HL-60 (cell line): ENCODE data around the gene ST7L.
A peak's percentile ranks its signal among the peaks of the same experiment; 100 is the strongest.

ENCODE experiments used
- DNase-seq, 2 experiments: peaks; one replicate each; pipeline ENCODE4 v3.0.0-alpha.2; 2010 to 2020; ENCODE audit warnings: low read depth in 1 of 2, low spot score in 1 of 2
- H3K27ac ChIP-seq: fragments of 250-450 bp; sonication (Bioruptor Pico); replicated peaks from 2 replicates; pipeline ENCODE4 v1.5.1; 2020; ENCODE audit warnings: mild to moderate bottlenecking, moderate library complexity
- H3K27me3 ChIP-seq: fragments of 250-450 bp; sonication (Bioruptor Pico); 2 replicates; pipeline ENCODE4 v1.5.1; 2021; ENCODE audit warnings: mild to moderate bottlenecking, moderate library complexity; ENCODE audit not compliant: insufficient read depth, poor library complexity, severe bottlenecking
- H3K4me3 ChIP-seq: replicated peaks from 2 replicates; pipeline ENCODE4 v1.5.1; 2011; ENCODE audit warnings: mild to moderate bottlenecking, control low read depth, low read length; ENCODE audit not compliant: insufficient read depth
- CTCF ChIP-seq: IDR thresholded peaks from one replicate; pipeline ENCODE4 v1.5.1; 2011; ENCODE audit warnings: low read length, control low read depth, inconsistent platforms; ENCODE audit not compliant: insufficient read depth
- GABPA ChIP-seq: IDR thresholded peaks from 2 replicates; pipeline ENCODE4 v1.6.1; 2012; ENCODE audit warnings: low read depth
- POLR2AphosphoS5 ChIP-seq: IDR thresholded peaks from 2 replicates; pipeline ENCODE4 v1.6.1; 2012; ENCODE audit warnings: low read depth
- REST ChIP-seq: IDR thresholded peaks from 2 replicates; pipeline ENCODE4 v1.6.1; 2012; ENCODE audit warnings: low read depth; ENCODE audit not compliant: insufficient replicate concordance
- SPI1 ChIP-seq: IDR thresholded peaks from 2 replicates; pipeline ENCODE4 v1.6.1; 2012; ENCODE audit warnings: low read depth, mild to moderate bottlenecking, borderline replicate concordance

Gene ST7L

GRCh38 chr1:112509660-112510178, 109.2 kb downstream of the ST7L start:
- H3K27ac ChIP-seq, result no peak overlapping the region
- peaks cover 42% of the 10 kb centered on the region for H3K27me3 ChIP-seq
- TF ChIP-seq CTCF (no peak), GABPA (no peak), SPI1 (no peak), REST (no peak), POLR2AphosphoS5 (no peak)
- H3K4me3 ChIP-seq, result no peak overlapping the region
- DNase-seq, result no peak

GRCh38 chr1:112509005-112509659, 109.8 kb downstream of the ST7L start:
- TF ChIP-seq CTCF, result no peak
- TF ChIP-seq GABPA, result no peak
- TF ChIP-seq REST, result no peak
- TF ChIP-seq POLR2AphosphoS5, result no peak
- no peak for TF ChIP-seq SPI1
- no peak overlapping the region for H3K27ac ChIP-seq
- DNase-seq, result no peak
- peak overlapping the region; percentile 34 for H3K4me3 ChIP-seq
- peaks cover 42% of the 10 kb centered on the region for H3K27me3 ChIP-seq

DNA sequence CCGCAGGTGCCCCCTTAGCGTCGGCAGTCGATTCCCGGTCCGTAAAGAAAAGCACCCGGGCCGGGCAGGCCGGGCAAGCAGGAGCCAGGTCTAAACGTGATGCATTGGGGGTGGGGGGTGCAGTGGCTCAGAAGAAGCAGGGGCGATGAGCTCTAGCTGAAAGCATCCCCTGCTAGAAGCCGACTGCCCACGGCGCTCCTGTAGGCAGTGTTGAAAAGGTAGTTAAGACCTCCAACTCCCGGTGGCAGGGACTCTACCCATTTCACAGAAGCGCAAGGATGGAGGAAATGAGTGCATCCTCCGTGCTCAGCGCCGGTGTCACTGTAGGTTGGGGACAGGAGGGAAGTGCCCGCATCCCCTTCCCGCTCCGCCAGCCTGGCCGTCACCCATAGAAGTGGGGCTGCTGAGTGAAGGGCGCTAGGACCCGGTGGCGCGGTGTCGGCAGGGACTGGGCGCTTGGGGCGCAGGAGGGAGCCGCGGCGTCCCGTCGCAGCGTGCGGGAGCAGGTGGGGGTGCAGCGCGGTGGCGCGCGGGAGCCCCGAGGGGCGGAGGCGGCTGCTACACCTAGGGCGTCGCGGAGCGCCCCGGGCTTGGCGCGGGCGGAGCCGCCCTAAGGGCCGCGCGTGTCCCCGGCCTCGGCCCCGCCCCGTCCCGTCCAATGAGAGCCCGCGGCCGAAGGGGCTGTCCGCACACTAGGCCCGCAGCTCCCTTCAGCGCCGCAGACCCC, 110.5 kb downstream of the ST7L start, which contains the start of gene WNT2B:
TSS of gene WNT2B (plus strand) at position 688 of the 727 bp plus-strand sequence. CDS start 298 bp downstream, outside the sequence.
- TF ChIP-seq REST, result no peak
- peak; percentile 9; the same call in 1 of the 2 replicates for TF ChIP-seq SPI1
- H3K27me3 ChIP-seq, result peaks cover 46% of the 10 kb centered on the region
- DNase-seq, result peak; percentile 40 to 42
- peak within 1 kb of the TSS; percentile 34 for H3K4me3 ChIP-seq
- no peak within 1 kb of the TSS for H3K27ac ChIP-seq
